ENCODE results near the gene MCC.

Gene MCC

DNA sequence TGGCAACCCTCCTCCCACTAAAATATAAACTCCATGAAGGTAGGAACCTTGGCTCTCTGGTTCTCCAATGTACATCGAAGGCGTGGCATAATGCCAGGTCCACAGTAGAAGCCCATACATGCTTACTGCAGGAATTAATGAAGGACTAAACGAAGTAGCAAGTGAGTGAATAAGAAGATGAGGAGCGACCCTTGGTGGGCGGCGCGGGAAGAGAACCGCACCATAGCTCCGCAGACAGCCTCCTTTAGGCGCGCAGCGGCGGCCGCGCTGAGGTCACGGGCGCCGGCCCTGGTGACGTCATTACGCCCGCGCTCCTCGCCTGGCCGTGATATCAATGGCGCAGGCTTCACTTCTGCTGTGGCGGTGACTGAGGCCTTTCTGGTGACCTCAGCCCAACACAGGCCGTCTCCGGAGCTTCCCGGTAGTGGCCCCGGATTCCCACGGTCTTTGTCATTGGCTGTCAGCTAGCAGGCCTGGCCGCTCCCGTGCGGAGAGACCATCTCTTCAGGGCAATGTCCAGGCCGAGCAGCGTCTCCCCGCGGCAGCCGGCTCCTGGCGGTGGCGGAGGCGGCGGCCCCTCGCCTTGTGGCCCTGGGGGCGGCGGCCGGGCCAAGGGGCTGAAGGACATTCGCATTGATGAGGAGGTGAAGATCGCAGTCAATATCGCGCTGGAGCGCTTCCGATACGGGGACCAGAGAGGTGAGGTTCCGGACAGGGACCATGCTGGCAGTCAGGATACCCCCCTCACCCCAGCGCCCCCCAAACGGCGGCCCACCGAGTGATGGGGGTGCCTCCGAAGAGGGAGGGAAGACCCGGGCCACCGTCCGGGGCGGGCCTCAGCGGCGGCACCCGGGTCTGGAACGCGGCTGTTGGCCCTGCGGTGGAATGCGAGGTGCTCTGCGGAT lies 25.4 kb upstream of the MCC start, which contains the start of gene YTHDC2:
Gene YTHDC2, plus strand, starts transcription at position 311 of the 905 bp plus-strand sequence. Its CDS starts 202 bp downstream, at position 513.
- TF ChIP-seq, protein P1, sequence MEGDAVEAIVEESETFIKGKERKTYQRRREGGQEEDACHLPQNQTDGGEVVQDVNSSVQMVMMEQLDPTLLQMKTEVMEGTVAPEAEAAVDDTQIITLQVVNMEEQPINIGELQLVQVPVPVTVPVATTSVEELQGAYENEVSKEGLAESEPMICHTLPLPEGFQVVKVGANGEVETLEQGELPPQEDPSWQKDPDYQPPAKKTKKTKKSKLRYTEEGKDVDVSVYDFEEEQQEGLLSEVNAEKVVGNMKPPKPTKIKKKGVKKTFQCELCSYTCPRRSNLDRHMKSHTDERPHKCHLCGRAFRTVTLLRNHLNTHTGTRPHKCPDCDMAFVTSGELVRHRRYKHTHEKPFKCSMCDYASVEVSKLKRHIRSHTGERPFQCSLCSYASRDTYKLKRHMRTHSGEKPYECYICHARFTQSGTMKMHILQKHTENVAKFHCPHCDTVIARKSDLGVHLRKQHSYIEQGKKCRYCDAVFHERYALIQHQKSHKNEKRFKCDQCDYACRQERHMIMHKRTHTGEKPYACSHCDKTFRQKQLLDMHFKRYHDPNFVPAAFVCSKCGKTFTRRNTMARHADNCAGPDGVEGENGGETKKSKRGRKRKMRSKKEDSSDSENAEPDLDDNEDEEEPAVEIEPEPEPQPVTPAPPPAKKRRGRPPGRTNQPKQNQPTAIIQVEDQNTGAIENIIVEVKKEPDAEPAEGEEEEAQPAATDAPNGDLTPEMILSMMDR (IDR thresholded peaks at IDR 0.05; ENCODE audit: low read depth, low read length): peak; percentile 58
- H3K27ac ChIP-seq: peak within 1 kb of the TSS; percentile 76
- H3K27me3 ChIP-seq (ENCODE audit: insufficient read depth, low read depth, severe bottlenecking): no peaks in the 10 kb centered on the region
- peaks cover 23% of the 10 kb centered on the region for H3K36me3 ChIP-seq
- H3K4me3 ChIP-seq (ENCODE audit: low read depth, low read length): peak within 1 kb of the TSS; percentile 71
- DNase-seq: peak; percentile 89
- H3K9me3 ChIP-seq (ENCODE audit: severe bottlenecking): no peaks in the 10 kb centered on the region

- TF ChIP-seq, protein P1 (IDR thresholded peaks at IDR 0.05; ENCODE audit: low read depth, low read length): no peak
- H3K27ac ChIP-seq: no peak overlapping the region
- no peaks in the 10 kb centered on the region for H3K27me3 ChIP-seq (ENCODE audit: insufficient read depth, low read depth, severe bottlenecking)
- DNase-seq: no peak
- no peak overlapping the region for H3K4me3 ChIP-seq (ENCODE audit: low read depth, low read length)
- peaks cover 22% of the 10 kb centered on the region for H3K36me3 ChIP-seq
- H3K9me3 ChIP-seq (ENCODE audit: severe bottlenecking): no peaks in the 10 kb centered on the region
Measured at GRCh38 chr5:113512341-113512740, 24.1 kb upstream of the MCC start.

- no peak overlapping the region for H3K27ac ChIP-seq
- H3K9me3 ChIP-seq (ENCODE audit: severe bottlenecking): no peaks in the 10 kb centered on the region
- TF ChIP-seq, protein P1 (IDR thresholded peaks at IDR 0.05; ENCODE audit: low read depth, low read length): peak; percentile 24; the same call in 1 of the 2 replicates
- no peaks in the 10 kb centered on the region for H3K27me3 ChIP-seq (ENCODE audit: insufficient read depth, low read depth, severe bottlenecking)
- H3K36me3 ChIP-seq: peaks cover 8% of the 10 kb centered on the region
- no peak overlapping the region for H3K4me3 ChIP-seq (ENCODE audit: low read depth, low read length)
- no peak for DNase-seq
Measured at GRCh38 chr5:113510836-113511451, 22.7 kb upstream of the MCC start.

GRCh38 chr5:113508756-113509155 lies 20.5 kb upstream of the MCC start:
- Histone ChIP-seq H3K27ac (no peak overlapping the region), H3K4me3 (ENCODE audit: low read depth, low read length) (no peak overlapping the region), H3K36me3 (no peaks in the 10 kb centered on the region), H3K27me3 (ENCODE audit: insufficient read depth, low read depth, severe bottlenecking) (no peaks in the 10 kb centered on the region), H3K9me3 (ENCODE audit: severe bottlenecking) (no peaks in the 10 kb centered on the region)
- DNase-seq: no peak
- TF ChIP-seq, protein P1 (IDR thresholded peaks at IDR 0.05; ENCODE audit: low read depth, low read length): no peak

- TF ChIP-seq, protein P1 (IDR thresholded peaks at IDR 0.05; ENCODE audit: low read depth, low read length): no peak
- Histone ChIP-seq H3K4me3 (ENCODE audit: low read depth, low read length) (no peak overlapping the region), H3K27ac (no peak overlapping the region), H3K27me3 (ENCODE audit: insufficient read depth, low read depth, severe bottlenecking) (no peaks in the 10 kb centered on the region), H3K36me3 (no peaks in the 10 kb centered on the region), H3K9me3 (ENCODE audit: severe bottlenecking) (no peaks in the 10 kb centered on the region)
- DNase-seq: no peak
Measured at GRCh38 chr5:113507601-113508000, 19.3 kb upstream of the MCC start.
